Skeletal muscle cell (primary cell): Measurements from ENCODE around the gene ARL4D.

Experiments used
- DNase-seq: peaks from one replicate; pipeline ENCODE4 v3.0.0-alpha.2; 2010; ENCODE audit warnings: low read depth
- H3K4me3 ChIP-seq: 2 replicates; pipeline ENCODE4 v1.5.1; 2011; ENCODE audit warnings: low read depth, mild to moderate bottlenecking, control low read depth, low read length, moderate library complexity

Gene ARL4D

DNA sequence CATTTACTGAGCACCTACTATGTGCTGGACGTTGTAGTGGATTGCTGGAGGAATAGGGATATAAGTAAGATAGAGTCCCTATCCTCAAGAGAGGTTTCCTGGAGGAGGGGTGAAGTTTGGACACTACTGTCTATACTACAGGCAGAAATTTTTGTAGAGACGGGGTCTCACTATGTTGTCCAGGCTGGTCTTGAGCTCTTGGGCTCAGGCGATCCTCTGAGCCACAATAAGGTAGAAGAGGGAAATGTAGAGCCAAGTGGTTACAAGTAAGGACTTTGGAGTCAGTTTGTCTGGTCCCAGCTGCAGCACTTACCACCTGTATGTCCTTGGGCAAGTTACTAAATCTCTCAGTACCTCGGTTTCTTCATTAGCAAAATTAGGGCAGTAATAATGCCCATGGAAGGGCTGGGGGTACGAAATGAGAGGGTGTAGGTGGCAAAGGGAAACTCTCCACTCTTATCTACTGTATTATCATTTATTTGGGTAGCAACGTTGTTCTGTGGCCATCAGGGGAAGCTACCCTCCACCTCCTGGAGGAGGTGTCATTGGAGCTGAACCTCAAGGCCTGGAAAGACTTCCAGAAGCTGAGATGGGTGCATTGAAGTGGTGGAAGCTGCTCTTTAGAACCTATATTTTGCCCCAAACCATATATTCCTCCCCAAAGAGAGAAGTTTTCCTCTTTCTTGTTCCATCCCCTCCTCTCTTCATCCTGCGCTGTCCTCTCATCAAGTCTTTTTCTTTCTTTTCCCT lies 50.1 kb downstream of the ARL4D start:
- DNase-seq, result no peak

DNA sequence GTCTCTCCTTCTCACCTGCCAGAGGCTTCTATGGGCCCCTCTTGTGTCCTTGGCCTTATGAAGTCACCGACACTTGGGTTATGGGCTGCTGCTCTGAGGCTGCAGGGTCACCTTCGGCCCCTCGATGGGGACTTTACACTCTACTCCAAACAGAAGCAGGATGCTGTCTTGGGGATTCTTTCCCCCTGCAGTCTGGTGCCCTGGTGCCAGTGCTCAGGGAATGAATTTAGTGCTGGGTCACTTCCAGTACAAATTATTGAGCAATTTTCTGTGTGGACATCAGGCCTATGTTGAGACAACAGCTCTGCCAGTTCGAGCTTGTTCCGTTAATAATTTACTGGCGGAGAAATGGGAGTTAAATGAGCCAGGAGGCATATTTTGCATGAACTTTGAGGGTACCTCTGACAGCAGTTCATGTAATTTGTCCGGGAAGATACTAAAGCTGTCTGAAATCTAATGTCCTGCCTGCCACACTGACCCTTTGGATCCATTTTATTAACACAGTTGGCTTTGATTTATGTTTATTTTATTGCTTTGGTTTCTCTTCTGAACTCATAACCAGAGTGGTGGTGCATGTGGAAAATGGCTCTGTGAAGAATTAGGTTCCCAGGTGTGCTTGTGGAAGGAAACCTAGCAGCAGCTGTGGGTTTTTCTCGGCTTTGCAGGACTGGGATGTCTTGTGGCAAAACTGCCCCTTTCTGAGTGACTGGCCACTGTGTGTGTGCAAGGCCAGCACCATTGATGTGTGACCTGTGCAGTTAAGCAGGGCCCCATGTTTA lies 50.9 kb downstream of the ARL4D start:
- H3K4me3 ChIP-seq, result no peak overlapping the region
- no peak for DNase-seq

More for the DNA sequence above, 50.1 kb downstream of the ARL4D start:
- H3K4me3 ChIP-seq, result no peak overlapping the region
